Glutamatergic neuron (in vitro differentiated cells): Measurements from ENCODE around the gene FMC1. TPM values are rescaled to one million over a fixed set of nuclear protein-coding genes. Genes with fewer than 3 reads are reported as not detected.

ENCODE experiments used
- DNase-seq: peaks from one replicate; pipeline ENCODE4 v3.0.0; 2022
- H3K27ac Mint-ChIP-seq: one replicate; pipeline ENCODE4 v1.8.0; 2020; ENCODE audit warnings: mild to moderate bottlenecking, mixed read lengths, inconsistent platforms; ENCODE audit not compliant: unreplicated experiment
- H3K27me3 Mint-ChIP-seq: one replicate; pipeline ENCODE4 v1.8.0; 2020; ENCODE audit warnings: mild to moderate bottlenecking, moderate library complexity, mixed read lengths, inconsistent platforms; ENCODE audit not compliant: unreplicated experiment
- H3K36me3 Mint-ChIP-seq: one replicate; pipeline ENCODE4 v1.8.0; 2020; ENCODE audit warnings: mild to moderate bottlenecking, mixed read lengths, inconsistent platforms; ENCODE audit not compliant: unreplicated experiment
- H3K4me1 Mint-ChIP-seq: one replicate; pipeline ENCODE4 v1.8.0; 2020; ENCODE audit warnings: mild to moderate bottlenecking, low read depth, mixed read lengths, inconsistent platforms; ENCODE audit not compliant: unreplicated experiment
- H3K4me3 Mint-ChIP-seq: one replicate; pipeline ENCODE4 v1.8.0; 2020; ENCODE audit warnings: mild to moderate bottlenecking, mixed read lengths, inconsistent platforms; ENCODE audit not compliant: unreplicated experiment
- H3K9me3 Mint-ChIP-seq: one replicate; pipeline ENCODE4 v1.8.0; 2020; ENCODE audit warnings: mild to moderate bottlenecking, moderate library complexity, mixed read lengths, inconsistent platforms; ENCODE audit not compliant: unreplicated experiment
- total RNA-seq: library from RNA; stranded (reverse); fragmentation: NEBNext Ultra II Directional; extraction: Animal tissue kit (Norgen Biotek cat#: 25700); gene quantifications from one replicate; pipeline ENCODE4 v1.2.1, GENCODE V29; 2021; ENCODE audit not compliant: unreplicated experiment
- TF ChIP-seq, protein P1 (sequence below): fragments of 200-600 bp; sonication (generic); IDR thresholded peaks from one replicate; pipeline ENCODE4 v1.5.0; 2021; ENCODE audit not compliant: partially characterized antibody, unreplicated experiment

The FMC1 gene
- total RNA-seq, 1 donor from 2014 or later, result 40.1 TPM

GRCh38 chr7:139297795-139298194 lies 43.3 kb upstream of the FMC1 start:
- H3K27me3 Mint-ChIP-seq, result no peaks in the 10 kb centered on the region
- no peaks in the 10 kb centered on the region for H3K4me1 Mint-ChIP-seq
- no peak overlapping the region for H3K4me3 Mint-ChIP-seq
- no peak for DNase-seq
- peaks cover 4% of the 10 kb centered on the region for H3K36me3 Mint-ChIP-seq
- no peaks in the 10 kb centered on the region for H3K9me3 Mint-ChIP-seq
- H3K27ac Mint-ChIP-seq, result no peak overlapping the region
- TF ChIP-seq, protein P1, sequence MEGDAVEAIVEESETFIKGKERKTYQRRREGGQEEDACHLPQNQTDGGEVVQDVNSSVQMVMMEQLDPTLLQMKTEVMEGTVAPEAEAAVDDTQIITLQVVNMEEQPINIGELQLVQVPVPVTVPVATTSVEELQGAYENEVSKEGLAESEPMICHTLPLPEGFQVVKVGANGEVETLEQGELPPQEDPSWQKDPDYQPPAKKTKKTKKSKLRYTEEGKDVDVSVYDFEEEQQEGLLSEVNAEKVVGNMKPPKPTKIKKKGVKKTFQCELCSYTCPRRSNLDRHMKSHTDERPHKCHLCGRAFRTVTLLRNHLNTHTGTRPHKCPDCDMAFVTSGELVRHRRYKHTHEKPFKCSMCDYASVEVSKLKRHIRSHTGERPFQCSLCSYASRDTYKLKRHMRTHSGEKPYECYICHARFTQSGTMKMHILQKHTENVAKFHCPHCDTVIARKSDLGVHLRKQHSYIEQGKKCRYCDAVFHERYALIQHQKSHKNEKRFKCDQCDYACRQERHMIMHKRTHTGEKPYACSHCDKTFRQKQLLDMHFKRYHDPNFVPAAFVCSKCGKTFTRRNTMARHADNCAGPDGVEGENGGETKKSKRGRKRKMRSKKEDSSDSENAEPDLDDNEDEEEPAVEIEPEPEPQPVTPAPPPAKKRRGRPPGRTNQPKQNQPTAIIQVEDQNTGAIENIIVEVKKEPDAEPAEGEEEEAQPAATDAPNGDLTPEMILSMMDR, result no peak

- Mint-ChIP-seq H3K27me3 (no peaks in the 10 kb centered on the region), H3K9me3 (no peaks in the 10 kb centered on the region)
These were observed 41.8 kb upstream of the FMC1 start for GRCh38 chr7:139299296-139299695.

GRCh38 chr7:139300390-139300789 lies 40.7 kb upstream of the FMC1 start:
- Mint-ChIP-seq H3K27ac (no peak overlapping the region), H3K4me3 (no peak overlapping the region), H3K27me3 (no peaks in the 10 kb centered on the region), H3K4me1 (no peaks in the 10 kb centered on the region), H3K9me3 (no peaks in the 10 kb centered on the region), H3K36me3 (peaks cover 1% of the 10 kb centered on the region)
- DNase-seq, result no peak
- TF ChIP-seq, protein P1, result no peak

More at GRCh38 chr7:139299296-139299695, 41.8 kb upstream of the FMC1 start:
- Mint-ChIP-seq H3K4me1 (no peaks in the 10 kb centered on the region), H3K36me3 (peaks cover 4% of the 10 kb centered on the region), H3K27ac (no peak overlapping the region), H3K4me3 (no peak overlapping the region)
- TF ChIP-seq, protein P1, result no peak
- no peak for DNase-seq

- no peaks in the 10 kb centered on the region for H3K36me3 Mint-ChIP-seq
- no peaks in the 10 kb centered on the region for H3K9me3 Mint-ChIP-seq
- no peak overlapping the region for H3K4me3 Mint-ChIP-seq
- TF ChIP-seq, protein P1, result no peak
- no peaks in the 10 kb centered on the region for H3K27me3 Mint-ChIP-seq
- no peak for DNase-seq
- H3K27ac Mint-ChIP-seq, result no peak overlapping the region
- H3K4me1 Mint-ChIP-seq, result no peaks in the 10 kb centered on the region
These were observed 36.6 kb upstream of the FMC1 start for GRCh38 chr7:139304517-139304916.

GRCh38 chr7:139317939-139318505 lies 23.1 kb upstream of the FMC1 start:
- TF ChIP-seq, protein P1, result no peak
- no peak overlapping the region for H3K4me3 Mint-ChIP-seq
- no peaks in the 10 kb centered on the region for H3K27me3 Mint-ChIP-seq
- no peaks in the 10 kb centered on the region for H3K36me3 Mint-ChIP-seq
- H3K4me1 Mint-ChIP-seq, result no peaks in the 10 kb centered on the region
- no peak overlapping the region for H3K27ac Mint-ChIP-seq
- DNase-seq, result no peak
- H3K9me3 Mint-ChIP-seq, result no peaks in the 10 kb centered on the region
